GM21423 (cell line): ENCODE results near the gene PIM3.

ENCODE experiments used
- ATAC-seq: cut with Tn5 transposase; IDR thresholded peaks from one replicate; pipeline ENCODE4 v1.9.1; 2021; ENCODE audit warnings: mild to moderate bottlenecking, moderate library complexity; ENCODE audit not compliant: unreplicated experiment

Gene PIM3

GRCh38 chr22:49999946-50000586 is 39.5 kb downstream of the PIM3 start:
- no peak for ATAC-seq

- no peak for ATAC-seq
Measured at GRCh38 chr22:50000587-50001387, 40.2 kb downstream of the PIM3 start.

GRCh38 chr22:50001388-50002231 is 41.0 kb downstream of the PIM3 start:
- no peak for ATAC-seq

GRCh38 chr22:50002791-50003190 is 42.2 kb downstream of the PIM3 start:
- no peak for ATAC-seq

GRCh38 chr22:50004918-50005317 is 44.3 kb downstream of the PIM3 start:
- no peak for ATAC-seq

- no peak for ATAC-seq
Measured at GRCh38 chr22:50007057-50007511, 46.5 kb downstream of the PIM3 start.

GRCh38 chr22:50008151-50009040 is 47.8 kb downstream of the PIM3 start:
- ATAC-seq = no peak

GRCh38 chr22:50009251-50009650 is 48.7 kb downstream of the PIM3 start:
- no peak for ATAC-seq

GRCh38 chr22:50009765-50010675 is 49.4 kb downstream of the PIM3 start:
- no peak for ATAC-seq

- no peak for ATAC-seq
Measured at GRCh38 chr22:50010676-50011446, 50.3 kb downstream of the PIM3 start.

GRCh38 chr22:50011447-50012210 is 51.1 kb downstream of the PIM3 start:
- ATAC-seq = no peak

- ATAC-seq = no peak
Measured at GRCh38 chr22:50012211-50013181, 51.9 kb downstream of the PIM3 start, which contains the start of gene IL17REL. Gene IL17REL (minus strand): TSS chr22:50012765. CDS start chr22:50012646, 119 bp downstream.
